NCI-H526 (cell line): ENCODE measurements around the gene CPT1A.

Experiments used
- DNase-seq, 2 experiments: peaks; one replicate each; lab custom pipeline; 2025; lab: John Stamatoyannopoulos, UW

Gene CPT1A

DNA sequence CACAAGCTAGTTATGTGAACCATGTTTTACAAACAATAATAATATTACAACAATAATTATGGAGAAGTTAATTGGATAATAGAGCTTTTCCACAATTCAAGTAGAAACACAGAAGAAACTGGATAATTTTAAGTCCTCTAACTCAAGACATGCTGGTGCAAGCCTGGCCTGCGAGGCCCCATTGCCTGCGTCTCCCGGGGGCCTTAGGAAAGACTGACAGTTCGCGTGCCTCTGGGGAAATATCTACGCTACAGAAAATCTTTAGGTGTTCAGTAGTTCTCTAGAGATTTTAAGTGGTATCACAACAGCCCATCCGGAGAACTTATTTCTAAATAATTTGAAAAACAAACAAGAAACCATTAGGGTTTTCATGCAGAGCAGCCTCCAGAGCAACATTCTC is 134.2 kb downstream of the CPT1A start:
- DNase-seq: no peak

DNA sequence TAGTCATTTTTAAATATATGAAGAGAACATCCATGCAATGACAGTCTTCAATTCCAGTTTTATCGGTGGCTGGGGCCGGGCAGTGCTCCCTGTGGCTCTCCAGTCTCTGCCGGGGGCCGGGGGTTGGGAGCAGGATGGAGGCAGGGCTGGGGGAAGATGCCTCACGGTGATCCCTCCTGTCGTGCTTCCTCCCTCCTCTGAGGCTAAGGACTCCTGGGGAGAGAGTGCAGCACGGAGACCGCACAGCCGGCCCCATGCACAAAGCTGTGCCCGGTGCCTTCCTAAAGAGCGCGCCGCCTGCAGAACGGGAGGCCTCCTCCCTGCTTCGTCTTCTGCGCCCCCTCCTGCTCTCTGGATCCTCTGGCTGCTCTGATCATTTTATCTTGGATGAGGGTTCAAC is 136.8 kb downstream of the CPT1A start:
- DNase-seq: no peak
